ENCODE results near the gene IL31RA.

DNA sequence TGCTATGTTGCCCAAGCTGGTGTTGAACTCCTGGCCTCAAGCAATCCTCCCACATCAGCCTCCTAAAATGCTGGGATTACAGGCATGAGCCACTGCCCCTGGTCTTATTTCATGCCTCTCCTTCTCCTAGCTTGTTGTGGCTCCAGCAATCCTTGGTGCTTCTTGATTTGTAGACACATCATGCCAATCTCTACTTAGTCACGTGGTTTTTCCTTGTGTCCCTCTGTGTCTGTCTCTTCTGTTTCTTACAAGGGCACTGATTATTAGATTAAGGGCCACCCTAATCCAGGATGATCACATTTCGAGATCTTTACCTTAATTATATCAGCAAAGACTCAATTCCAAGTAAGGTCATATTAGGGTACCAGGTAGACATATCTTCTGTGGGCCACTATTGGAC is 9.2 kb upstream of the IL31RA start:
- TF ChIP-seq, protein P1, sequence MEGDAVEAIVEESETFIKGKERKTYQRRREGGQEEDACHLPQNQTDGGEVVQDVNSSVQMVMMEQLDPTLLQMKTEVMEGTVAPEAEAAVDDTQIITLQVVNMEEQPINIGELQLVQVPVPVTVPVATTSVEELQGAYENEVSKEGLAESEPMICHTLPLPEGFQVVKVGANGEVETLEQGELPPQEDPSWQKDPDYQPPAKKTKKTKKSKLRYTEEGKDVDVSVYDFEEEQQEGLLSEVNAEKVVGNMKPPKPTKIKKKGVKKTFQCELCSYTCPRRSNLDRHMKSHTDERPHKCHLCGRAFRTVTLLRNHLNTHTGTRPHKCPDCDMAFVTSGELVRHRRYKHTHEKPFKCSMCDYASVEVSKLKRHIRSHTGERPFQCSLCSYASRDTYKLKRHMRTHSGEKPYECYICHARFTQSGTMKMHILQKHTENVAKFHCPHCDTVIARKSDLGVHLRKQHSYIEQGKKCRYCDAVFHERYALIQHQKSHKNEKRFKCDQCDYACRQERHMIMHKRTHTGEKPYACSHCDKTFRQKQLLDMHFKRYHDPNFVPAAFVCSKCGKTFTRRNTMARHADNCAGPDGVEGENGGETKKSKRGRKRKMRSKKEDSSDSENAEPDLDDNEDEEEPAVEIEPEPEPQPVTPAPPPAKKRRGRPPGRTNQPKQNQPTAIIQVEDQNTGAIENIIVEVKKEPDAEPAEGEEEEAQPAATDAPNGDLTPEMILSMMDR (IDR thresholded peaks at IDR 0.05), result no peak
- TF ChIP-seq POLR2A (IDR thresholded peaks at IDR 0.05) (no peak), EP300 (IDR thresholded peaks at IDR 0.05) (no peak)

Data from upper lobe of left lung (tissue), 4 donors.